Breast epithelium (tissue), 4 donors: ENCODE data around the gene MYO1D. TPM values are rescaled to one million over a fixed set of nuclear protein-coding genes. Genes with fewer than 3 reads are reported as not detected.

Experiments used
- DNase-seq, 2 donors: peaks; one replicate each; pipeline ENCODE4 v3.0.0-alpha.2; 2019; ENCODE audit warnings: low spot score in 2 of 2
- H3K27ac ChIP-seq, 2 donors: fragments of 200-600 bp; sonication (generic) in 1 of 2; one replicate each; pipeline ENCODE4 v1.5.1; 2016 to 2019; ENCODE audit warnings: mild to moderate bottlenecking in 1 of 2
- H3K27me3 ChIP-seq, 2 donors: fragments of 200-600 bp; sonication (generic) in 1 of 2; one replicate each; pipeline versions ENCODE4 v1.5.1 to v1.6.0; 2017 to 2019; ENCODE audit warnings: control low read depth in 1 of 2, mild to moderate bottlenecking in 1 of 2
- H3K36me3 ChIP-seq: fragments of 200-600 bp; one replicate; pipeline ENCODE4 v1.5.1; 2019
- H3K4me1 ChIP-seq, 2 donors: fragments of 200-600 bp; sonication (generic); one replicate each; pipeline ENCODE4 v1.5.1; 2016 to 2019; ENCODE audit warnings: control low read depth in 1 of 2
- H3K4me3 ChIP-seq, 3 donors: fragments of 200-600 bp; sonication (generic); 1 replicate in 2 of 3; 2 replicates in 1 of 3; pipeline ENCODE4 v1.5.1; 2016 to 2019; ENCODE audit warnings: mild to moderate bottlenecking in 3 of 3, moderate library complexity in 2 of 3
- H3K9me3 ChIP-seq, 2 donors: fragments of 200-600 bp; sonication (generic) in 1 of 2; one replicate each; pipeline ENCODE4 v1.5.1; 2016 to 2019; ENCODE audit warnings: control low read depth in 1 of 2
- CTCF ChIP-seq, 3 donors: fragments of 450-650 bp; IDR thresholded peaks; one replicate each; pipeline ENCODE4 v1.5.1; 2016 to 2017; ENCODE audit warnings: antibody characterized with exemption in 3 of 3, mild to moderate bottlenecking in 3 of 3, moderate library complexity in 3 of 3
- POLR2A ChIP-seq: fragments of 450-650 bp; IDR thresholded peaks from one replicate; pipeline ENCODE4 v1.6.1; 2016; ENCODE audit warnings: antibody characterized with exemption, mild to moderate bottlenecking, moderate library complexity
- POLR2AphosphoS5 ChIP-seq, 3 donors: sonication (generic); formaldehyde crosslinking; IDR thresholded peaks; one replicate each; pipeline ENCODE4 v1.6.1; 2017; ENCODE audit warnings: antibody characterized with exemption in 3 of 3
- intact Hi-C: fragments of 100-400 bp; cut with DNase I; formaldehyde crosslinking; loops from one replicate; pipeline ENCODE4 v1.15.1; 2023; ENCODE audit warnings: low total_unique reads
- total RNA-seq, 3 donors: library from RNA; depleted of rRNA; stranded (reverse); fragments of >200 nt; gene quantifications; one replicate each; pipeline ENCODE4 v1.1.0, GENCODE V29; 2016

The MYO1D gene
- total RNA-seq, 3 donors from 2014 or later: 54.4 to 114 (median 76.7) TPM

GRCh38 chr17:32917842-32918241 is 40.9 kb upstream of the MYO1D start:
- Histone ChIP-seq H3K27me3 (no peaks in the 10 kb centered on the region), H3K27ac (no peak overlapping the region), H3K9me3 (no peaks in the 10 kb centered on the region), H3K36me3 (no peaks in the 10 kb centered on the region), H3K4me1 (no peaks in the 10 kb centered on the region), H3K4me3 (no peak overlapping the region)
- no peak for DNase-seq
- TF ChIP-seq CTCF (IDR thresholded peaks at IDR 0.05) (no peak), POLR2A (no peak), POLR2AphosphoS5 (IDR thresholded peaks at IDR 0.05) (no peak)
- intact Hi-C loops: no loop called here

GRCh38 chr17:32917081-32917480 is 40.2 kb upstream of the MYO1D start:
- no peak for TF ChIP-seq CTCF (IDR thresholded peaks at IDR 0.05)
- TF ChIP-seq POLR2AphosphoS5 (IDR thresholded peaks at IDR 0.05): no peak
- no peak for TF ChIP-seq POLR2A
- H3K4me3 ChIP-seq: no peak overlapping the region
- intact Hi-C loops: no loop called here

GRCh38 chr17:32916134-32916533 is 39.2 kb upstream of the MYO1D start:
- Histone ChIP-seq H3K4me1 (no peaks in the 10 kb centered on the region), H3K27ac (no peak overlapping the region), H3K27me3 (no peaks in the 10 kb centered on the region), H3K36me3 (no peaks in the 10 kb centered on the region), H3K9me3 (no peaks in the 10 kb centered on the region), H3K4me3 (no peak overlapping the region)
- intact Hi-C loops: no loop called here
- TF ChIP-seq POLR2AphosphoS5 (IDR thresholded peaks at IDR 0.05) (no peak), POLR2A (no peak), CTCF (IDR thresholded peaks at IDR 0.05) (no peak)
- DNase-seq: no peak

More at GRCh38 chr17:32917081-32917480, 40.2 kb upstream of the MYO1D start:
- no peaks in the 10 kb centered on the region for H3K4me1 ChIP-seq
- no peaks in the 10 kb centered on the region for H3K9me3 ChIP-seq
- H3K27ac ChIP-seq: no peak overlapping the region
- no peak for DNase-seq
- no peaks in the 10 kb centered on the region for H3K27me3 ChIP-seq
- H3K36me3 ChIP-seq: no peaks in the 10 kb centered on the region

GRCh38 chr17:32915245-32915644 is 38.3 kb upstream of the MYO1D start:
- no peaks in the 10 kb centered on the region for H3K4me1 ChIP-seq
- H3K4me3 ChIP-seq: no peak overlapping the region
- TF ChIP-seq POLR2AphosphoS5 (IDR thresholded peaks at IDR 0.05) (no peak), POLR2A (no peak), CTCF (IDR thresholded peaks at IDR 0.05) (no peak)
- intact Hi-C loops: no loop called here
- DNase-seq: no peak
- no peaks in the 10 kb centered on the region for H3K9me3 ChIP-seq
- H3K27me3 ChIP-seq: no peaks in the 10 kb centered on the region
- no peak overlapping the region for H3K27ac ChIP-seq
- no peaks in the 10 kb centered on the region for H3K36me3 ChIP-seq

- no peak for DNase-seq
These were observed 37.3 kb upstream of the MYO1D start for GRCh38 chr17:32914181-32914580.

More at GRCh38 chr17:32914181-32914580, 37.3 kb upstream of the MYO1D start:
- Histone ChIP-seq H3K9me3 (no peaks in the 10 kb centered on the region), H3K4me1 (no peaks in the 10 kb centered on the region), H3K4me3 (no peak overlapping the region), H3K27ac (no peak overlapping the region), H3K36me3 (no peaks in the 10 kb centered on the region), H3K27me3 (no peaks in the 10 kb centered on the region)
- intact Hi-C loops: no loop called here
- TF ChIP-seq CTCF (IDR thresholded peaks at IDR 0.05) (no peak), POLR2A (no peak), POLR2AphosphoS5 (IDR thresholded peaks at IDR 0.05) (no peak)
